ENCODE measurements around the gene IFT22.
"Not testable (repeated sequence)": the region's sequence is repeated elsewhere in the genome, so short reads cannot be mapped to it uniquely, and the experiment has no call there.

IFT22 gene

GRCh38 chr7:101278461-101279292 is 42.9 kb downstream of the IFT22 start:
- DNase-seq (ENCODE audit: low read depth in 2 of 3, low spot score in 1 of 3) = no peak

DNA sequence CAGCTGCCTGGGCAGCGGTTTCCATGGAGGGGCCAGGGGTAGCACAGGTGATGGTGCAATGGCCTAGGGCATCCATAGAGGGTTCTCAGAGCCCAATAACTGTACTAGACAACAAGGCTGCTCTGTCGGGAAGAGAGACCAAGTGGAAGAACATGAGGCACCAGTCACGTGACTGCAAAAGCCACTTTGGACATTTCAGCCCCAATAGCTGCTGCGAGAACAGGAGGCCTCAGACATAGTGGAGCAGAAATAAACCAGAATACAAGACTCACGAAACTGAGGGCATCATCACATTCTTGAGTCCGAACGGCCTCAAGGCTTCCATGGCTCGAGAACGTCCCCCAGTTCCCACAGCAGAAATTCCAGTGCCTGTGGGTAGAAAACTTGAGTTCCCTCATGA is 44.5 kb downstream of the IFT22 start:
- no peak for DNase-seq (ENCODE audit: low read depth in 2 of 3, low spot score in 1 of 3)

GRCh38 chr7:101273206-101273605 is 48.4 kb downstream of the IFT22 start:
- no peak for DNase-seq (ENCODE audit: low read depth in 2 of 3, low spot score in 1 of 3)

GRCh38 chr7:101271021-101271420 is 50.6 kb downstream of the IFT22 start:
- no peak for DNase-seq (ENCODE audit: low read depth in 2 of 3, low spot score in 1 of 3)

DNA sequence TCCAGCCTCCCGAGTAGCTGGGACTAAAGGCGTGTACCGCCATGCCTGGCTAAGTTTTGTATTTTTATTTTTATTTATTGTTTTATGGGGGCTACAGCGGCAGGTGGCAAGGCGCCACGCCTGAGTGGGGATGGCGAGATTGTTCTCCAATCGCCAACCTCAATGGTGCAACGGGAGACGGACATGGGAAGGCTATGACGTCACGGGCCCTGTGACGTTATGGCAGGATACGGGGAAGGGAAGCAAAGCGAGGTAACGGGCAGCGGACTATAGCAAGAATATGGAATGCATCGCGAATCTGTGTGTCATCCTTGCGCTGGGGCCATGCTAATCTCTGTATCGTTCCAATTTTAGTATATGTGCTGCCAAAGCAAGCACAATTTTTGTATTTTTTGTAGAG is 51.9 kb downstream of the IFT22 start:
- DNase-seq (ENCODE audit: low read depth in 2 of 3, low spot score in 1 of 3) = no peak

- no peak for DNase-seq (ENCODE audit: low read depth in 2 of 3, low spot score in 1 of 3)
Measured at GRCh38 chr7:101265622-101266516, 55.7 kb downstream of the IFT22 start.

GRCh38 chr7:101264102-101264706 is 57.4 kb downstream of the IFT22 start:
- not testable (repeated sequence) for DNase-seq (ENCODE audit: low read depth in 2 of 3, low spot score in 1 of 3)

Data from stimulated activated CD4-positive, alpha-beta T cell treated with anti-CD3 and anti-CD28 coated beads, Interleukin-12 subunit alpha, Interleukin-12 subunit beta, amount 100 ng/mL, for 48 hours (primary cell).